KOPT-K1 (cell line): ENCODE measurements around the gene SLC23A1.

Experiments used
- H3K27ac ChIP-seq: fragments of 200-600 bp; sonication (generic); 2 replicates; pipeline ENCODE4 v1.5.1; 2016; ENCODE audit warnings: antibody characterized with exemption, mild to moderate bottlenecking, low read depth, low read length; ENCODE audit not compliant: poor library complexity, severe bottlenecking
- H3K36me3 ChIP-seq: fragments of 200-600 bp; sonication (generic); 2 replicates; pipeline ENCODE4 v1.5.1; 2017; ENCODE audit warnings: antibody characterized with exemption, mild to moderate bottlenecking, low read length, moderate library complexity; ENCODE audit not compliant: insufficient read depth
- H3K9me3 ChIP-seq: fragments of 200-600 bp; sonication (generic); 2 replicates; pipeline ENCODE4 v1.5.1; 2017; ENCODE audit warnings: antibody characterized with exemption, low read length, mild to moderate bottlenecking; ENCODE audit not compliant: insufficient read depth, poor library complexity, severe bottlenecking

Gene SLC23A1

GRCh38 chr5:139342423-139342723, 40.7 kb downstream of the SLC23A1 start:
- Histone ChIP-seq H3K9me3 (no peaks in the 10 kb centered on the region), H3K36me3 (peaks cover 15% of the 10 kb centered on the region), H3K27ac (peak overlapping the region; percentile 79)

DNA sequence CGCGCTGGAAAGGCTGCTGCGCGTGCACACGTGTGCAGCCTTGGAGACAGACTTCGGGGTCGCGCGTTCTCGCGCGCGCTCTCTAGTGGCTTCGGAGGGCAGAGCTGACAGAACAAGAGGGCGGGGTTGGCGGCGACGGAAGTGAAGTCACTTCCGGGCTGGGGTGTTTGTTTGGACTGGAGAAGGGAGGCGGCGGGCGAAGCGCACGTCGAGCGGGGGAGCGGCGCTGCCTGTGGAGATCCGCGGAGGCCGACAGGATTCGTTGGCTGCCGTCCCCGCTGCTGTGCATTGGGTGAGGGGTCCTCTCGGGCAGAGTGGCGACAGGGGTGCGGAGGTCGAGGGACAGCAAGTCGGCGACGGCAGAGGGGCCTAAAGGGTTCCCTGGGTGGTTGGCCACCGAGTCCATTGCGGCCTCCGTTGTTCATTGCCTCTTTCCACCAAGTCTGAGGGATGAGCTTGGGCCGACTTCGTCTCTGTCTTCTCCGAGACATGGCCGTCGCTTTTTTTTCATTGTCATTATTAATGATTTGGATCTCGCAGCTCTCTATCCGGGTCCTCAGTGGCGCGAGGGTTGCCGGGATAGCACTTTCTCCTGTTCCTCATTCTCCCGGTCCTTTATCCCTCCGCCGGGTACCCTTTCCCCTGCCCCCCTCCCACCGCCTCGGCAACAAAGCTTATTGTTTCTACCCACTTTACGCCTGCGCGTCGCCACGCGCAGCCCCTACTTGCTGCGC, 41.2 kb downstream of the SLC23A1 start, which contains the start of gene PAIP2:
Gene PAIP2, plus strand, starts transcription at position 166 of the 734 bp plus-strand sequence. CDS start 21,931 bp downstream, outside the sequence.
- Histone ChIP-seq H3K36me3 (peaks cover 15% of the 10 kb centered on the region), H3K9me3 (no peaks in the 10 kb centered on the region), H3K27ac (peak within 1 kb of the TSS; percentile 79)

- Histone ChIP-seq H3K27ac (peak overlapping the region; percentile 79), H3K36me3 (peaks cover 15% of the 10 kb centered on the region), H3K9me3 (no peaks in the 10 kb centered on the region)
Observed at GRCh38 chr5:139341187-139341688, 41.9 kb downstream of the SLC23A1 start.

DNA sequence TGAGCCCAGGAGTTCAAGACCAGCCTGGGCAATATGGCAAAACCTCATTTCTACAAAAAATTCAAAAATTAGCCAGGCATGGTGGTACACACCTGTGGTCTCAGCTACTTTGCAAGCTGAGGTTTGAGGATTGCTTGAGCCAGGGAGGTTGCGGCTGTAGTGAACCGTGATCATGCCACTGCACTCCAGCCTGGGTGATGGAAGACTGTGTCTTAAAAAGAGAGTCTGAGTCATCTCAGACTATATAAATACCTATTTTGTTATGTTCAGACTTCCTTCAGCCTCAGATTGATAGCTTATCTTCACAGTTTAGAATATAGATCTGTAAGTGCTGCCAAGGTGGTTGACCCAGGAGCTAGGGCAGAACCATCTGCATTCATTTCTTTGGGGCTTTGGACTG, 43.0 kb downstream of the SLC23A1 start:
- peaks cover 8% of the 10 kb centered on the region for H3K36me3 ChIP-seq
- H3K27ac ChIP-seq = no peak overlapping the region
- no peaks in the 10 kb centered on the region for H3K9me3 ChIP-seq

- Histone ChIP-seq H3K27ac (no peak overlapping the region), H3K36me3 (peaks cover 41% of the 10 kb centered on the region), H3K9me3 (no peaks in the 10 kb centered on the region)
Observed at GRCh38 chr5:139335811-139336210, 47.3 kb downstream of the SLC23A1 start.
